Activated T-cell treated with anti-CD3 and anti-CD28 coated beads for 4 hours (primary cell): ENCODE data around the gene CHRDL2.
"Not testable (repeated sequence)": the region's sequence is repeated elsewhere in the genome, so short reads cannot be mapped to it uniquely, and the experiment has no call there.

Experiments
- DNase-seq: peaks from one replicate; pipeline ENCODE4 v3.0.0-alpha.2; 2020

CHRDL2 gene

GRCh38 chr11:74731301-74732094, at the start of gene CHRDL2:
TSS of gene CHRDL2 (minus strand) at chr11:74731426. CDS start at chr11:74730888, 538 bp downstream.
- DNase-seq = no peak

GRCh38 chr11:74780248-74781005, 49.2 kb upstream of the CHRDL2 start:
- DNase-seq = no peak

- no peak for DNase-seq
These were observed 47.4 kb upstream of the CHRDL2 start for GRCh38 chr11:74778581-74778980.

GRCh38 chr11:74777877-74778276, 46.7 kb upstream of the CHRDL2 start:
- no peak for DNase-seq

GRCh38 chr11:74777038-74777437, 45.8 kb upstream of the CHRDL2 start:
- no peak for DNase-seq

GRCh38 chr11:74776546-74776945, 45.3 kb upstream of the CHRDL2 start:
- DNase-seq = no peak

GRCh38 chr11:74775762-74776161, 44.5 kb upstream of the CHRDL2 start:
- DNase-seq = no peak

- DNase-seq = no peak
These were observed 42.2 kb upstream of the CHRDL2 start for GRCh38 chr11:74773476-74773875.

- no peak for DNase-seq
These were observed 39.9 kb upstream of the CHRDL2 start for GRCh38 chr11:74771139-74771538.

- no peak for DNase-seq
These were observed 39.2 kb upstream of the CHRDL2 start for GRCh38 chr11:74770456-74770855.

- no peak for DNase-seq
These were observed 38.0 kb upstream of the CHRDL2 start for GRCh38 chr11:74769055-74769707.

- not testable (repeated sequence) for DNase-seq
These were observed 37.0 kb upstream of the CHRDL2 start for GRCh38 chr11:74768172-74768651.

- no peak for DNase-seq
These were observed 35.7 kb upstream of the CHRDL2 start for GRCh38 chr11:74766905-74767304.

GRCh38 chr11:74756571-74756970, 25.3 kb upstream of the CHRDL2 start:
- DNase-seq = no peak

GRCh38 chr11:74755395-74755995, 24.3 kb upstream of the CHRDL2 start:
- no peak for DNase-seq

- no peak for DNase-seq
These were observed 23.5 kb upstream of the CHRDL2 start for GRCh38 chr11:74754507-74755252.

GRCh38 chr11:74751303-74751702, 20.1 kb upstream of the CHRDL2 start:
- no peak for DNase-seq

GRCh38 chr11:74750598-74750997, 19.4 kb upstream of the CHRDL2 start:
- not testable (repeated sequence) for DNase-seq

GRCh38 chr11:74749965-74750296, 18.7 kb upstream of the CHRDL2 start:
- no peak for DNase-seq

- DNase-seq = peak; percentile 30
These were observed 18.1 kb upstream of the CHRDL2 start for GRCh38 chr11:74749127-74749964.
